Smooth muscle cell (in vitro differentiated cells): Measurements from ENCODE around the gene UBR2. TPM values are rescaled to one million over a fixed set of nuclear protein-coding genes. Genes with fewer than 3 reads are reported as not detected.

Source experiments
- DNase-seq: peaks from one replicate; lab custom pipeline; 2025; ENCODE audit not compliant: unreplicated experiment; lab: John Stamatoyannopoulos, UW
- H2AFZ ChIP-seq: fragments of 200-600 bp; sonication (generic); 2 replicates; pipeline ENCODE4 v1.6.0; 2016; ENCODE audit warnings: antibody characterized with exemption, low read depth, mild to moderate bottlenecking
- H3F3A ChIP-seq: fragments of 200-600 bp; sonication (generic); 2 replicates; pipeline ENCODE4 v1.6.0; 2017; ENCODE audit warnings: antibody characterized with exemption, low read depth
- H3K27ac ChIP-seq: fragments of 200-600 bp; sonication (generic); 2 replicates; pipeline ENCODE4 v1.5.1; 2016; ENCODE audit warnings: low read depth, mild to moderate bottlenecking
- H3K27me3 ChIP-seq: fragments of 200-600 bp; sonication (generic); 2 replicates; pipeline ENCODE4 v1.6.1; 2016; ENCODE audit warnings: low read depth, mild to moderate bottlenecking
- H3K36me3 ChIP-seq: fragments of 200-600 bp; sonication (generic); 2 replicates; pipeline ENCODE4 v1.5.1; 2016; ENCODE audit warnings: low read depth
- H3K4me1 ChIP-seq: fragments of 200-600 bp; sonication (generic); 2 replicates; pipeline ENCODE4 v1.5.1; 2016; ENCODE audit warnings: low read depth
- H3K4me2 ChIP-seq: fragments of 200-600 bp; sonication (generic); 2 replicates; pipeline ENCODE4 v1.6.0; 2016; ENCODE audit warnings: mild to moderate bottlenecking
- H3K4me3 ChIP-seq: fragments of 200-600 bp; sonication (generic); 2 replicates; pipeline ENCODE4 v1.5.1; 2016; ENCODE audit warnings: mild to moderate bottlenecking
- H3K79me2 ChIP-seq: fragments of 200-600 bp; sonication (generic); 2 replicates; pipeline ENCODE4 v1.6.0; 2016; ENCODE audit warnings: low read depth, mild to moderate bottlenecking
- H3K9ac ChIP-seq: fragments of 200-600 bp; sonication (generic); 2 replicates; pipeline ENCODE4 v1.6.0; 2016; ENCODE audit warnings: low read depth
- H3K9me3 ChIP-seq: fragments of 200-600 bp; sonication (generic); replicated peaks from 2 replicates; pipeline ENCODE4 v1.5.1; 2016; ENCODE audit warnings: low read depth
- H4K20me1 ChIP-seq: fragments of 200-600 bp; sonication (generic); 2 replicates; pipeline ENCODE4 v1.6.0; 2016; ENCODE audit warnings: low read depth
- WGBS: methylation state at CpG from one replicate; pipeline ENCODE4 v1.1.7; 2016; ENCODE audit warnings: low lambda C conversion rate; 5-methylcytosine and 5-hydroxymethylcytosine counted together
- polyA plus RNA-seq: library from polyadenylated mRNA; unstranded; fragments of >200 nt; fragmentation: Nextera tagmentation; extraction: Ambion mirVana; gene quantifications from 2 replicates; pipeline ENCODE4 v1.2.1, GENCODE V29; 2016
- total RNA-seq: library from RNA; depleted of rRNA; stranded (reverse); fragments of >200 nt; gene quantifications from 2 replicates; pipeline ENCODE4 v1.2.3, GENCODE V29; 2014
- TF ChIP-seq, protein P1 (sequence below): fragments of 200-600 bp; sonication (generic); IDR thresholded peaks from 2 replicates; pipeline ENCODE4 v1.5.1; 2017; ENCODE audit warnings: borderline replicate concordance, mild to moderate bottlenecking, antibody characterized with exemption; ENCODE audit not compliant: insufficient read depth, poor library complexity, severe bottlenecking

Gene UBR2
- total and polyA plus RNA-seq, 2 experiments from 2014 or later = 8.1 to 22.6 TPM

DNA sequence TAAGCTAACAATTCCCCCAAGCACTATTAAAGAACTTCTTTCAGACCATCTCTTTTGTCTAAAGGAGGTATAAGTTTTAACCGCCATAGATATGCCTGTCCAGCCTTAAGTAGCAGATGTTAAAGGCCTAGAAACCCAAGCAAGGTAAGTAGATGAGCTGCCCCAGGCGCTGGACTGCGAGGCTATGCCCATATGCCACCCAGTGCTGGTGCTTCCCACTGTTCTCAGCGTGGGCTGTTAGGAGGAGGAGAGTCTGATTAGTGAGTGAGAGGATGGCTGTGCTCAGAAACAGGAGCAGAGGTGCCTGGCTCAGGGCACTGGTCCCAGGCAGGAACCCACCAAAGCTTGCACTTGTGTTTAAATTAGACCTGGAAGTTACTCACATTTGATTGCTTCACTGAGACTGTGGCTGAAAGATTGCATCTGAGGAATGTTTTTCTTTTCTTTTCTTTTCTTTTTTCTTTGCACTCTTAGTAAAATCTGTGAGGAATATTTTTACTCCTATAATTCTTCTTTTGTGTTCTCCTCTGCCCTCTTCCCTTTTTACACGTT, 126.4 kb downstream of the UBR2 start:
- Histone ChIP-seq H2AFZ (no peak overlapping the region), H3K4me2 (no peak overlapping the region), H3K79me2 (no peaks in the 10 kb centered on the region), H3K27me3 (no peaks in the 10 kb centered on the region), H4K20me1 (no peaks in the 10 kb centered on the region), H3K4me1 (no peaks in the 10 kb centered on the region), H3K27ac (no peak overlapping the region), H3K36me3 (peaks cover 22% of the 10 kb centered on the region), H3F3A (no peaks in the 10 kb centered on the region), H3K9me3 (no peaks in the 10 kb centered on the region), H3K4me3 (no peak overlapping the region), H3K9ac (no peak overlapping the region)
- DNase-seq = no peak
- TF ChIP-seq, protein P1, sequence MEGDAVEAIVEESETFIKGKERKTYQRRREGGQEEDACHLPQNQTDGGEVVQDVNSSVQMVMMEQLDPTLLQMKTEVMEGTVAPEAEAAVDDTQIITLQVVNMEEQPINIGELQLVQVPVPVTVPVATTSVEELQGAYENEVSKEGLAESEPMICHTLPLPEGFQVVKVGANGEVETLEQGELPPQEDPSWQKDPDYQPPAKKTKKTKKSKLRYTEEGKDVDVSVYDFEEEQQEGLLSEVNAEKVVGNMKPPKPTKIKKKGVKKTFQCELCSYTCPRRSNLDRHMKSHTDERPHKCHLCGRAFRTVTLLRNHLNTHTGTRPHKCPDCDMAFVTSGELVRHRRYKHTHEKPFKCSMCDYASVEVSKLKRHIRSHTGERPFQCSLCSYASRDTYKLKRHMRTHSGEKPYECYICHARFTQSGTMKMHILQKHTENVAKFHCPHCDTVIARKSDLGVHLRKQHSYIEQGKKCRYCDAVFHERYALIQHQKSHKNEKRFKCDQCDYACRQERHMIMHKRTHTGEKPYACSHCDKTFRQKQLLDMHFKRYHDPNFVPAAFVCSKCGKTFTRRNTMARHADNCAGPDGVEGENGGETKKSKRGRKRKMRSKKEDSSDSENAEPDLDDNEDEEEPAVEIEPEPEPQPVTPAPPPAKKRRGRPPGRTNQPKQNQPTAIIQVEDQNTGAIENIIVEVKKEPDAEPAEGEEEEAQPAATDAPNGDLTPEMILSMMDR = no peak
- 96% methylated on average over 5 of the region's 5 CpGs for WGBS

DNA sequence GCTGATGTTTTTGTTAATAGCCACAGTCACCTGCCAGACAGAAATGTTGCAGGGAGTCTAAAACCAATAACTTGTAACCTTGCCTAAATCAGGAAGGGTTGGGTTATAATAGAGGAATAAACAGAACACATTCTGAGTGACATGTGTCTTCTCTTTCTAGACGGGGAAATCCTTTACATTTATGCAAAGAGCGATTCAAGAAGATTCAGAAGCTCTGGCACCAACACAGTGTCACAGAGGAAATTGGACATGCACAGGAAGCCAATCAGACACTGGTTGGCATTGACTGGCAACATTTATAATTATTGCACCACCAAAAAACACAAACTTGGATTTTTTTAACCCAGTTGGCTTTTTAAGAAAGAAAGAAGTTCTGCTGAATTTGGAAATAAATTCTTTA, 127.0 kb downstream of the UBR2 start:
- no peak overlapping the region for H3K4me2 ChIP-seq
- WGBS = 95% methylated on average over 2 of the region's 2 CpGs

DNA sequence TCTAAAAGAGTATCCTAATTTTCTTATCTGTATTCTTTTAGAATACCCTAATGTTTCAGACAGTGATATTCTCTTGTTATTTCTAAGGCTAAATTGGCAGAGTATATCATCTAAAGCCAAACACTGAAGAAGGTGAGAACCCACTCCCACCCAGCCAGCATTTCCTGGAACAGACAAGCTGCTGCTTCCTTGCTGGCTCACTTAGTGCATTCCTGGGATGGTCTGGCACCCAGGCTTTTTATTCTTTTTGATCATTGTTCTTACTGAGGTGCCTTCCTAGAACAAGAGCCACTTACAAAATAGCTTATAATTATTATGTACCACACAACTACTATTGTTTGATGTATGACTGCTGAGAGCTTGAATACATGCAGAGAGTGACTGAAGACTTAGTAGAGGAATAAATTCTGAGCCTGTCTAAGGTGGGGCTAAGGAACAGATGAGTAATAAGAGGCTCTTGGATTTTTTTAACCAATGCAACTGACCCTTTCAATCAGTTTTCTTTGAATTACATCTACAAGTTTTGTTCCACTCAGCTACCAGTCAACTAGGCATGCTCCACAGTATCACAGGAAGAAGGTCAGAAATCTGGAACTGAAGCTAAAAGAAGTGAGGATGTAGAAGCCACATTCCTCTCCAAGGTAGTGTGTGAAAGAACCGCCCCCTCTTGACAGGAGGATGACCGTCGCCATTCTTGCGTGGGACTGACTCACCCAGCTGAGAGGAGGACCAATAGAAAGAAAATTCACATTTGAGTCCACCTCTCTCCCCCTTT, 128.5 kb downstream of the UBR2 start:
- peak overlapping the region; percentile 68 for H3K27ac ChIP-seq
- TF ChIP-seq, protein P1 = no peak
- peaks cover 14% of the 10 kb centered on the region for H3K36me3 ChIP-seq
- no peaks in the 10 kb centered on the region for H3K79me2 ChIP-seq
- H3K4me3 ChIP-seq = no peak overlapping the region
- no peak overlapping the region for H3K9ac ChIP-seq
- no peaks in the 10 kb centered on the region for H3K9me3 ChIP-seq
- no peaks in the 10 kb centered on the region for H3K4me1 ChIP-seq
- no peaks in the 10 kb centered on the region for H3K27me3 ChIP-seq
- H3F3A ChIP-seq = peaks cover 2% of the 10 kb centered on the region
- DNase-seq = no peak
- H3K4me2 ChIP-seq = no peak overlapping the region
- no peaks in the 10 kb centered on the region for H4K20me1 ChIP-seq
- H2AFZ ChIP-seq = no peak overlapping the region
- 77% methylated on average over 4 of the region's 4 CpGs for WGBS

More for the DNA sequence above, 127.0 kb downstream of the UBR2 start:
- Histone ChIP-seq H3K4me1 (no peaks in the 10 kb centered on the region), H3K27me3 (no peaks in the 10 kb centered on the region), H3K79me2 (no peaks in the 10 kb centered on the region), H3K9me3 (no peaks in the 10 kb centered on the region), H4K20me1 (no peaks in the 10 kb centered on the region), H3F3A (no peaks in the 10 kb centered on the region), H3K9ac (no peak overlapping the region), H2AFZ (no peak overlapping the region), H3K27ac (no peak overlapping the region), H3K4me3 (no peak overlapping the region), H3K36me3 (peaks cover 16% of the 10 kb centered on the region)
- no peak for DNase-seq
- TF ChIP-seq, protein P1 = no peak
